G401.6 (cell line): ENCODE results near the gene RAB36.
"Not testable (repeated sequence)": the region's sequence is repeated elsewhere in the genome, so short reads cannot be mapped to it uniquely, and the experiment has no call there.

Experiments used
- FAIRE-seq: peaks from 2 replicates; lab custom pipeline; 2012; peaks lifted over from hg19 to GRCh38; lab: Jason Lieb, UNC

The RAB36 gene

GRCh38 chr22:23121000-23121421, 24.3 kb upstream of the RAB36 start:
- no peak for FAIRE-seq

GRCh38 chr22:23121424-23121823, 23.9 kb upstream of the RAB36 start:
- FAIRE-seq, result no peak

- no peak for FAIRE-seq
Observed at GRCh38 chr22:23122216-23122957, 22.9 kb upstream of the RAB36 start.

GRCh38 chr22:23122992-23123803, 22.1 kb upstream of the RAB36 start:
- no peak for FAIRE-seq

GRCh38 chr22:23123804-23124254, 21.4 kb upstream of the RAB36 start:
- FAIRE-seq, result no peak

GRCh38 chr22:23124611-23125511, 20.4 kb upstream of the RAB36 start:
- FAIRE-seq, result no peak

- FAIRE-seq, result no peak
Observed at GRCh38 chr22:23125512-23126103, 19.7 kb upstream of the RAB36 start.

GRCh38 chr22:23126165-23127054, 18.9 kb upstream of the RAB36 start:
- FAIRE-seq, result no peak

- FAIRE-seq, result no peak
Observed at GRCh38 chr22:23127055-23127756, 18.1 kb upstream of the RAB36 start.

- no peak for FAIRE-seq
Observed at GRCh38 chr22:23127788-23128187, 17.5 kb upstream of the RAB36 start.

GRCh38 chr22:23128269-23129108, 16.8 kb upstream of the RAB36 start:
- peak; percentile 3 for FAIRE-seq

- no peak for FAIRE-seq
Observed at GRCh38 chr22:23129149-23129548, 16.1 kb upstream of the RAB36 start.

- no peak for FAIRE-seq
Observed at GRCh38 chr22:23130697-23131096, 14.6 kb upstream of the RAB36 start.

GRCh38 chr22:23131931-23132330, 13.3 kb upstream of the RAB36 start:
- no peak for FAIRE-seq

- FAIRE-seq, result no peak
Observed at GRCh38 chr22:23132376-23133091, 12.7 kb upstream of the RAB36 start.

- no peak for FAIRE-seq
Observed at GRCh38 chr22:23133922-23134321, 11.4 kb upstream of the RAB36 start.

GRCh38 chr22:23136991-23137390, 8.3 kb upstream of the RAB36 start:
- FAIRE-seq, result not testable (repeated sequence)

- FAIRE-seq, result no peak
Observed at GRCh38 chr22:23137468-23137867, 7.8 kb upstream of the RAB36 start.
